ENCODE results near the gene METTL15. TPM values are rescaled to one million over a fixed set of nuclear protein-coding genes. Genes with fewer than 3 reads are reported as not detected.

METTL15 gene
- total RNA-seq, 3 donors from 2014 or later: 9.8 to 30.3 (median 16.4) TPM

DNA sequence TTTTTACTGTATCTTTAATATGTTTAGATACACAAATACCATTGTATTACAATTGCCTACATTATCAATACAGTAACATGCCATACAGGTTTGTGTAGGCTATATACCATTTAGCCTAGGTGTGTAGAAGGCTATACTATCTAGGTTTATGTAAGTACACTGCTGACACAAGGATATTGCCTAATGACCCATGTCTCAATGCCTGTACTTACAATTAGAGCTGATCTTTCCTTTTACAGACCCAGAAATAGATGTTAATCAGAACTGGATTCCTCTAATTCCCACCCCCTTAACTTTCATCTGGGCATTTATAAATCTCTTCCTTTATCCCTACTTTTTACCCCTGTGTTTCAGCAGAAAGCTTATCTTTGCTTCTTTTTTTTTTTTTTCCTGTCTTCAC is 229.5 kb downstream of the METTL15 start:
- Histone ChIP-seq H3K9me3 (peaks cover 6 to 29% of the 10 kb centered on the region in 2 donors), H3K27ac (no peak overlapping the region), H3K36me3 (no peaks in the 10 kb centered on the region), H3K4me3 (no peak overlapping the region), H3K27me3 (no peaks in the 10 kb centered on the region), H3K4me1 (no peaks in the 10 kb centered on the region)
- no peak for DNase-seq (ENCODE audit: low spot score in 2 of 2)
- intact Hi-C loops (cut with DNase I; ENCODE audit: low total_unique reads): no loop called here
- TF ChIP-seq POLR2A (IDR thresholded peaks at IDR 0.05) (no peak), POLR2AphosphoS5 (IDR thresholded peaks at IDR 0.05) (no peak)
- TF ChIP-seq, protein P1, sequence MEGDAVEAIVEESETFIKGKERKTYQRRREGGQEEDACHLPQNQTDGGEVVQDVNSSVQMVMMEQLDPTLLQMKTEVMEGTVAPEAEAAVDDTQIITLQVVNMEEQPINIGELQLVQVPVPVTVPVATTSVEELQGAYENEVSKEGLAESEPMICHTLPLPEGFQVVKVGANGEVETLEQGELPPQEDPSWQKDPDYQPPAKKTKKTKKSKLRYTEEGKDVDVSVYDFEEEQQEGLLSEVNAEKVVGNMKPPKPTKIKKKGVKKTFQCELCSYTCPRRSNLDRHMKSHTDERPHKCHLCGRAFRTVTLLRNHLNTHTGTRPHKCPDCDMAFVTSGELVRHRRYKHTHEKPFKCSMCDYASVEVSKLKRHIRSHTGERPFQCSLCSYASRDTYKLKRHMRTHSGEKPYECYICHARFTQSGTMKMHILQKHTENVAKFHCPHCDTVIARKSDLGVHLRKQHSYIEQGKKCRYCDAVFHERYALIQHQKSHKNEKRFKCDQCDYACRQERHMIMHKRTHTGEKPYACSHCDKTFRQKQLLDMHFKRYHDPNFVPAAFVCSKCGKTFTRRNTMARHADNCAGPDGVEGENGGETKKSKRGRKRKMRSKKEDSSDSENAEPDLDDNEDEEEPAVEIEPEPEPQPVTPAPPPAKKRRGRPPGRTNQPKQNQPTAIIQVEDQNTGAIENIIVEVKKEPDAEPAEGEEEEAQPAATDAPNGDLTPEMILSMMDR (IDR thresholded peaks at IDR 0.05): no peak

DNA sequence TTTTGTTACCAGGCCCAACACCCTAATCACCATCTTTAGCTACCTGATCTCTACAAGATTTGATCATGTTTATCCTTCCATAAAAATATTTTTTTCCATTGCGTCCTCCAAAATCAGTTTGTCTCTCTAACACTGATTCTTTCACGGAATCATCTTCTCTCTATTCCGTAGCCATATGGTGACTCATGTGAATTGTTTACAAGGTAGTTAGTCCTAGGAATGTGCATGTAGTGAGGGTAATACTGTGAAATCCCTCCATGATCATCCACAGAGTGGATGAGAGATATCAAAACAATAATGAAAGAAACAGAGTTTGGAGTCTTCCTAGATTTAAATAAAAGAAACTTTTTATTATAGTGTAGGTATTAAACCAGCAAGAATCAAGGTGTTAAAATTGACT is 230.2 kb downstream of the METTL15 start:
- H3K9me3 ChIP-seq: peaks cover 6 to 29% of the 10 kb centered on the region in 2 donors
- no peak for TF ChIP-seq POLR2AphosphoS5 (IDR thresholded peaks at IDR 0.05)
- TF ChIP-seq, protein P1 (IDR thresholded peaks at IDR 0.05): no peak
- TF ChIP-seq POLR2A (IDR thresholded peaks at IDR 0.05): no peak
- H3K27ac ChIP-seq: no peak overlapping the region
- no peak overlapping the region for H3K4me3 ChIP-seq
- no peaks in the 10 kb centered on the region for H3K27me3 ChIP-seq
- H3K4me1 ChIP-seq: no peaks in the 10 kb centered on the region
- intact Hi-C loops (cut with DNase I; ENCODE audit: low total_unique reads): no loop called here
- DNase-seq (ENCODE audit: low spot score in 2 of 2): no peak
- no peaks in the 10 kb centered on the region for H3K36me3 ChIP-seq

DNA sequence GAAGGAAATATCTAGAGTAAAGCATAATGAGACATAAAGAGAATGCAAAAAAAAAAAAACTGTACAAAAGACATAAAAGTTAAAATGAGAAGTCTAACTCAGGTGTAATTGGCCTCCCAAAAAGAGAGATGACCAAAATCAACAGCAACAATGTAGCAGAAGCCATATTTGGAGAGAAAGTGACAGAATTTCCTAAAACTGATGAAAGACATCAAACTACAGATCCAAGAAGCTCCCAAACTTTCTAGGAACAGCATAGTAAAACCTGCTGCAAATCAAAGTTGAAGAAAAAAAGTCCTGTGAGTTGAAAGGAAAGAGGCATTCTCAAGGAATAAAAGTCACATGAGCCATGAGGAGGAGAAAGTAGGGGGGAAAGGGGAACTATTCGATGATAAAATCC is 231.3 kb downstream of the METTL15 start:
- intact Hi-C loops (cut with DNase I; ENCODE audit: low total_unique reads): no loop called here
- H3K4me1 ChIP-seq: no peaks in the 10 kb centered on the region
- no peaks in the 10 kb centered on the region for H3K36me3 ChIP-seq
- DNase-seq (ENCODE audit: low spot score in 2 of 2): no peak
- H3K27ac ChIP-seq: no peak overlapping the region
- peaks cover 6 to 29% of the 10 kb centered on the region in 2 donors for H3K9me3 ChIP-seq
- H3K4me3 ChIP-seq: no peak overlapping the region
- TF ChIP-seq, protein P1 (IDR thresholded peaks at IDR 0.05): no peak
- no peak for TF ChIP-seq POLR2AphosphoS5 (IDR thresholded peaks at IDR 0.05)
- no peak for TF ChIP-seq POLR2A (IDR thresholded peaks at IDR 0.05)
- H3K27me3 ChIP-seq: no peaks in the 10 kb centered on the region

DNA sequence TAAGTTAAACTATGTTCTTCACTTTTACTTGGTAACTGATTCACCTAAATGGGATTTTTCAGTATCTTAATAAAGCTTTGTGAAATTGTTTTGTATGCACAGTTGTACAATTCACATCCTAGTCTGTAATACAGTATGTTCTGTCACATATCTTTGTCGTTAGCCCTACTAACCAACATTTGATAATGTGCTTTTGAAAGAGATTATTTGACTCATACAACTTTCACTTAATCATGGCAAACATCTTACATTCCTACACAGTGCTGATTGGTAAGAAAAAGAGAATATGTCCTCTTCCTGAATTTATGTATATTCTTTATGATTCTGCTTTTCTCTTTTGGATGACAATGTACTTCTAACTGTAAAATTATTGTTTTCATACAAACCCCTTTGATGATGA is 234.5 kb downstream of the METTL15 start:
- H3K4me1 ChIP-seq: no peaks in the 10 kb centered on the region
- TF ChIP-seq POLR2A (IDR thresholded peaks at IDR 0.05): no peak
- TF ChIP-seq, protein P1 (IDR thresholded peaks at IDR 0.05): no peak
- no peak for TF ChIP-seq POLR2AphosphoS5 (IDR thresholded peaks at IDR 0.05)
- H3K4me3 ChIP-seq: no peak overlapping the region
- intact Hi-C loops (cut with DNase I; ENCODE audit: low total_unique reads): no loop called here
- no peak overlapping the region for H3K27ac ChIP-seq
- no peaks in the 10 kb centered on the region for H3K27me3 ChIP-seq
- peaks cover 6 to 29% of the 10 kb centered on the region in 2 donors for H3K9me3 ChIP-seq
- no peak for DNase-seq (ENCODE audit: low spot score in 2 of 2)
- H3K36me3 ChIP-seq: no peaks in the 10 kb centered on the region

DNA sequence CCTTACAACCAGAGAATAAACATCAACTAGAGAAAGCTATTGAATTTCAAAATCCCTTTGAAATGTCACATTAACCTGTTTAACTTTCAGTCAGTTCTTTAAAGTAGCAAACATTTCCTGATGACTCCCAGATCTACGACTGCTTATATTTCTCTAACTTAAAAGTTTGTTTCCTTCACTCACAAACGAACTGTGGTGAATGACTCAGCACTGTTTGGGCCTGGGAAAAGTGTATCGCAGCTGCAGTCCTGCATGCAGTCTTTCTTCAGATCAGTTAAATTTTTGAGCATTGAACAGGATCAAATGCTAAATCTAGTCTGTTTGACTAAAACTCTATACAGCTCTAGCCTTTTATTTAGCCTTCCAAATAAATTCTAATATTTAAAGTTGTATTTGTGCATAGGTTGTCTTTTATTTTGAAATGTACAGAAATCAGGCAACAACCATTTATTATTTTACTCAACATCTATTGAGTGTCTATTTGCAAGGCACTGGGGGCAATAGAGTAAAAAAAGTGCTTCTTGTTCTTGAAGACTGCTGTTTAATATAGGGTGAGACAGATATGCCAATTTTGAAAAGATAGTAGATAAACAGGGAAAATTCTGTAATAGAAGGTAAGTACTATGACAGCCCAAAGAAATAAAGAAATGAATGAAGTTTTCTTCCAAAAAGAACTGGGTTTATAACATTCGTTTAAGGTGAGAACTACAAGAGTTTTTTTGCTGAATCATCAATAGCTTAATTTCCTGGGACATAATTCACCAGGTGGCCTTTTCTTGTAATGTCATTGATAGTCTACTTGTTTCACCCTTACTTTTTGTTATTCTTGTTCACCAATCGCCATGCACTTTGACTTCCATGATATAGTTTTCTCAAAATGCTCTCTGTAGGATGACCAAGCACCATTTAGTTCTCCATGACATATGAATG is 235.4 kb downstream of the METTL15 start:
- no peak for DNase-seq (ENCODE audit: low spot score in 2 of 2)
- H3K4me1 ChIP-seq: no peaks in the 10 kb centered on the region
- no peak overlapping the region for H3K27ac ChIP-seq
- TF ChIP-seq POLR2AphosphoS5 (IDR thresholded peaks at IDR 0.05) (no peak), POLR2A (IDR thresholded peaks at IDR 0.05) (no peak)
- TF ChIP-seq, protein P1 (IDR thresholded peaks at IDR 0.05): no peak
- no peak overlapping the region for H3K4me3 ChIP-seq
- intact Hi-C loops (cut with DNase I; ENCODE audit: low total_unique reads): no loop called here
- H3K36me3 ChIP-seq: no peaks in the 10 kb centered on the region
- H3K27me3 ChIP-seq: no peaks in the 10 kb centered on the region
- peaks cover 6 to 22% of the 10 kb centered on the region in 2 donors for H3K9me3 ChIP-seq

All from breast epithelium (tissue), 4 donors.